Upper lobe of left lung (tissue), 6 donors: ENCODE results near the gene DOCK11. TPM values are rescaled to one million over a fixed set of nuclear protein-coding genes. Genes with fewer than 3 reads are reported as not detected.

Source experiments
- ATAC-seq, 2 donors: fragments of 200-7000 bp; cut with Tn5 transposase; one replicate each; pipeline ENCODE4 v1.9.1; 2022; ENCODE audit warnings: mild to moderate bottlenecking in 2 of 2, moderate library complexity in 2 of 2; ENCODE audit not compliant: low FRiP score in 2 of 2
- DNase-seq, 2 donors: peaks; one replicate each; pipeline ENCODE4 v3.0.0-alpha.2; 2019 to 2020
- H3K27ac ChIP-seq, 4 donors: fragments of 200-600 bp; sonication (generic); one replicate each; pipeline ENCODE4 v1.5.1; 2016 to 2019
- H3K27me3 ChIP-seq, 4 donors: fragments of 200-600 bp; sonication (generic); one replicate each; pipeline ENCODE4 v1.5.1; 2017 to 2019
- H3K36me3 ChIP-seq, 4 donors: fragments of 200-600 bp; sonication (generic); one replicate each; pipeline ENCODE4 v1.5.1; 2016 to 2019
- H3K4me1 ChIP-seq, 4 donors: fragments of 200-600 bp; sonication (generic); one replicate each; pipeline ENCODE4 v1.5.1; 2018 to 2019
- H3K4me3 ChIP-seq, 4 donors: fragments of 200-600 bp; sonication (generic); one replicate each; pipeline ENCODE4 v1.5.1; 2017 to 2019; ENCODE audit warnings: mild to moderate bottlenecking in 2 of 4, moderate library complexity in 1 of 4
- H3K9me3 ChIP-seq, 4 donors: fragments of 200-600 bp; sonication (generic); one replicate each; pipeline ENCODE4 v1.5.1; 2018 to 2019
- CTCF ChIP-seq, 6 experiments: fragments of 450-650 bp in 4 of 6; fragments of 200-600 bp in 2 of 6; sonication (generic) in 2 of 6; IDR thresholded peaks; one replicate each; pipeline ENCODE4 v1.5.1; 2016 to 2019; ENCODE audit warnings: antibody characterized with exemption in 6 of 6
- EP300 ChIP-seq, 4 donors: sonication (generic); formaldehyde crosslinking; IDR thresholded peaks; one replicate each; pipeline ENCODE4 v1.5.1; 2017; ENCODE audit warnings: antibody characterized with exemption in 4 of 4, control low read depth in 2 of 4
- POLR2A ChIP-seq, 4 donors: fragments of 450-650 bp; IDR thresholded peaks; one replicate each; pipeline ENCODE4 v1.5.1; 2016 to 2017; ENCODE audit warnings: antibody characterized with exemption in 4 of 4, mild to moderate bottlenecking in 2 of 4
- POLR2AphosphoS5 ChIP-seq, 2 donors: sonication (generic); formaldehyde crosslinking; IDR thresholded peaks; one replicate each; pipeline ENCODE4 v1.5.1; 2017; ENCODE audit warnings: antibody characterized with exemption in 2 of 2
- WGBS, 2 donors: methylation state at CpG; one replicate each; pipeline ENCODE4 v1.1.5; 2017 to 2018; 5-methylcytosine and 5-hydroxymethylcytosine counted together
- total RNA-seq, 6 donors: library from RNA; depleted of rRNA in 4 of 6; stranded (reverse); fragments of >200 nt in 4 of 6; gene quantifications; one replicate each; pipeline versions ENCODE4 v1.1.0 to v1.2.1, GENCODE V29; 2016 to 2021
- donor health status: DM: no; HTN: no; CAD: no; lungs with moderate emphysema.
- donor health status: DM: no; HTN: yes; CAD: no; lungs with severe emphysema.

The DOCK11 gene
- total RNA-seq, 6 donors from 2014 or later, result 20.6 to 51.6 (median 42.1) TPM

GRCh38 chrX:118594697-118595420 lies 99.2 kb downstream of the DOCK11 start:
- H3K4me3 ChIP-seq, result no peak overlapping the region
- H3K27me3 ChIP-seq, result no peaks in the 10 kb centered on the region
- no peaks in the 10 kb centered on the region for H3K4me1 ChIP-seq
- DNase-seq, result no peak
- ATAC-seq, result peak in 1 of 2 donors; percentile 64
- no peak overlapping the region for H3K27ac ChIP-seq
- 60 to 83% methylated on average over 4 of the region's 4 CpGs for WGBS, 2 donors
- H3K9me3 ChIP-seq, result no peaks in the 10 kb centered on the region
- TF ChIP-seq CTCF (IDR thresholded peaks at IDR 0.05) (no peak), EP300 (IDR thresholded peaks at IDR 0.05) (peak in 2 of 4 donors; percentile 42 to 58)
- peaks cover 0 to 3% (median 0%) of the 10 kb centered on the region in 4 donors for H3K36me3 ChIP-seq

- peak in 1 of 2 donors; percentile 50 for ATAC-seq
- no peaks in the 10 kb centered on the region for H3K4me1 ChIP-seq
- no peaks in the 10 kb centered on the region for H3K27me3 ChIP-seq
- no peaks in the 10 kb centered on the region for H3K9me3 ChIP-seq
- TF ChIP-seq EP300 (IDR thresholded peaks at IDR 0.05) (no peak), POLR2AphosphoS5 (IDR thresholded peaks at IDR 0.05) (no peak), POLR2A (IDR thresholded peaks at IDR 0.05) (no peak), CTCF (IDR thresholded peaks at IDR 0.05) (no peak)
- DNase-seq, result no peak
- H3K4me3 ChIP-seq, result no peak overlapping the region
- H3K27ac ChIP-seq, result no peak overlapping the region
- 56 to 77% methylated on average over 6 to 7 of the region's 7 CpGs for WGBS, 2 donors
- peaks cover 0 to under 1% (median 0%) of the 10 kb centered on the region in 4 donors for H3K36me3 ChIP-seq
Observed at GRCh38 chrX:118595501-118596042, 100.0 kb downstream of the DOCK11 start.

- TF ChIP-seq EP300 (IDR thresholded peaks at IDR 0.05), result no peak
- TF ChIP-seq CTCF (IDR thresholded peaks at IDR 0.05), result no peak
- no peak for TF ChIP-seq POLR2AphosphoS5 (IDR thresholded peaks at IDR 0.05)
- no peak for TF ChIP-seq POLR2A (IDR thresholded peaks at IDR 0.05)
- no peaks in the 10 kb centered on the region for H3K27me3 ChIP-seq
- no peaks in the 10 kb centered on the region for H3K4me1 ChIP-seq
- H3K4me3 ChIP-seq, result no peak overlapping the region
- no peak overlapping the region for H3K27ac ChIP-seq
- no peak for DNase-seq
- ATAC-seq, result no peak
- no peaks in the 10 kb centered on the region for H3K36me3 ChIP-seq
- H3K9me3 ChIP-seq, result no peaks in the 10 kb centered on the region
Observed at GRCh38 chrX:118596390-118596789, 100.8 kb downstream of the DOCK11 start.

GRCh38 chrX:118603981-118604380 lies 108.4 kb downstream of the DOCK11 start:
- TF ChIP-seq POLR2A (IDR thresholded peaks at IDR 0.05) (no peak), CTCF (IDR thresholded peaks at IDR 0.05) (peak; percentile 55 to 79 (median 70)), POLR2AphosphoS5 (IDR thresholded peaks at IDR 0.05) (no peak)
- peak in 1 of 2 donors; percentile 45 for DNase-seq
- WGBS, 2 donors, result 14 to 19% methylated on average over 7 of the region's 7 CpGs
- H3K36me3 ChIP-seq, result peaks cover 0 to 4% (median 0%) of the 10 kb centered on the region in 4 donors
- no peaks in the 10 kb centered on the region for H3K9me3 ChIP-seq
- H3K4me3 ChIP-seq, result no peak overlapping the region
- H3K27me3 ChIP-seq, result no peaks in the 10 kb centered on the region
- H3K4me1 ChIP-seq, result peaks cover 0 to 9% (median 0%) of the 10 kb centered on the region in 4 donors
- peak; percentile 80 to 84 for ATAC-seq
- no peak overlapping the region for H3K27ac ChIP-seq

GRCh38 chrX:118612290-118612689 lies 116.7 kb downstream of the DOCK11 start:
- no peaks in the 10 kb centered on the region for H3K27me3 ChIP-seq
- WGBS, 2 donors, result 60 to 66% methylated on average over 2 of the region's 2 CpGs
- ATAC-seq (no peak), DNase-seq (no peak)
- no peak for TF ChIP-seq POLR2A (IDR thresholded peaks at IDR 0.05)
- no peak for TF ChIP-seq EP300 (IDR thresholded peaks at IDR 0.05)
- no peak for TF ChIP-seq POLR2AphosphoS5 (IDR thresholded peaks at IDR 0.05)
- TF ChIP-seq CTCF (IDR thresholded peaks at IDR 0.05), result no peak
- H3K9me3 ChIP-seq, result no peaks in the 10 kb centered on the region
- H3K27ac ChIP-seq, result no peak overlapping the region
- peaks cover 0 to 18% (median 0%) of the 10 kb centered on the region in 4 donors for H3K36me3 ChIP-seq
- no peaks in the 10 kb centered on the region for H3K4me1 ChIP-seq
- no peak overlapping the region for H3K4me3 ChIP-seq
